ENCODE data around the gene RABGAP1L.

Gene RABGAP1L

GRCh38 chr1:174736831-174737230 lies 577.5 kb downstream of the RABGAP1L start:
- Histone ChIP-seq H4K20me1 (ENCODE audit: low read depth, low read length) (no peaks in the 10 kb centered on the region), H3K9me3 (ENCODE audit: insufficient read depth, low read length) (no peaks in the 10 kb centered on the region), H3K9me2 (replicated peaks; ENCODE audit: insufficient read depth, low read length) (no peaks in the 10 kb centered on the region), H3K9ac (ENCODE audit: low read length) (no peak overlapping the region), H3K4me3 (ENCODE audit: insufficient read depth, low read length, poor library complexity, severe bottlenecking) (no peak overlapping the region), H3K27me3 (ENCODE audit: low read length) (no peaks in the 10 kb centered on the region), H3K4me2 (ENCODE audit: low read depth, low read length, poor library complexity, severe bottlenecking) (no peak overlapping the region), H3F3A (ENCODE audit: insufficient read depth) (peaks cover 18% of the 10 kb centered on the region), H3K79me2 (ENCODE audit: insufficient read depth, low read length) (no peaks in the 10 kb centered on the region), H3K36me3 (ENCODE audit: low read length) (no peaks in the 10 kb centered on the region), H2AFZ (ENCODE audit: low read depth, low read length, severe bottlenecking) (no peak overlapping the region), H3K27ac (ENCODE audit: low read depth, low read length) (no peak overlapping the region)
- TF ChIP-seq EZH2phosphoT487 (conservative IDR thresholded peaks at IDR 0.05; ENCODE audit: low read length) (no peak), CTCF (IDR thresholded peaks at IDR 0.05; ENCODE audit: insufficient read depth, low read length, poor library complexity, severe bottlenecking) (no peak)

GRCh38 chr1:174740249-174740968 lies 581.1 kb downstream of the RABGAP1L start:
- H3K9me2 ChIP-seq (replicated peaks; ENCODE audit: insufficient read depth, low read length) = no peaks in the 10 kb centered on the region
- H4K20me1 ChIP-seq (ENCODE audit: low read depth, low read length) = no peaks in the 10 kb centered on the region
- H3K4me2 ChIP-seq (ENCODE audit: low read depth, low read length, poor library complexity, severe bottlenecking) = peak overlapping the region; percentile 38
- H3F3A ChIP-seq (ENCODE audit: insufficient read depth) = peaks cover 32% of the 10 kb centered on the region
- no peaks in the 10 kb centered on the region for H3K9me3 ChIP-seq (ENCODE audit: insufficient read depth, low read length)
- H2AFZ ChIP-seq (ENCODE audit: low read depth, low read length, severe bottlenecking) = no peak overlapping the region
- peak overlapping the region; percentile 13; the same call in 1 of the 2 replicates for H3K9ac ChIP-seq (ENCODE audit: low read length)
- H3K36me3 ChIP-seq (ENCODE audit: low read length) = no peaks in the 10 kb centered on the region
- H3K27ac ChIP-seq (ENCODE audit: low read depth, low read length) = peak overlapping the region; percentile 66
- TF ChIP-seq EZH2phosphoT487 (conservative IDR thresholded peaks at IDR 0.05; ENCODE audit: low read length) (no peak), CTCF (IDR thresholded peaks at IDR 0.05; ENCODE audit: insufficient read depth, low read length, poor library complexity, severe bottlenecking) (no peak)
- no peak overlapping the region for H3K4me3 ChIP-seq (ENCODE audit: insufficient read depth, low read length, poor library complexity, severe bottlenecking)
- no peaks in the 10 kb centered on the region for H3K79me2 ChIP-seq (ENCODE audit: insufficient read depth, low read length)
- H3K27me3 ChIP-seq (ENCODE audit: low read length) = no peaks in the 10 kb centered on the region

GRCh38 chr1:174742805-174743653 lies 583.7 kb downstream of the RABGAP1L start:
- 0 out of 2 replicates have a peak overlapping the region, but pooled peaks have one; percentile 18 for H3K9ac ChIP-seq (ENCODE audit: low read length)
- no peaks in the 10 kb centered on the region for H3K36me3 ChIP-seq (ENCODE audit: low read length)
- peak overlapping the region; percentile 46 for H3K4me2 ChIP-seq (ENCODE audit: low read depth, low read length, poor library complexity, severe bottlenecking)
- no peak overlapping the region for H3K4me3 ChIP-seq (ENCODE audit: insufficient read depth, low read length, poor library complexity, severe bottlenecking)
- H3K27ac ChIP-seq (ENCODE audit: low read depth, low read length) = peak overlapping the region; percentile 66
- H3K27me3 ChIP-seq (ENCODE audit: low read length) = no peaks in the 10 kb centered on the region
- H3K79me2 ChIP-seq (ENCODE audit: insufficient read depth, low read length) = no peaks in the 10 kb centered on the region
- peaks cover 32% of the 10 kb centered on the region for H3F3A ChIP-seq (ENCODE audit: insufficient read depth)
- no peaks in the 10 kb centered on the region for H3K9me3 ChIP-seq (ENCODE audit: insufficient read depth, low read length)
- no peaks in the 10 kb centered on the region for H4K20me1 ChIP-seq (ENCODE audit: low read depth, low read length)
- no peaks in the 10 kb centered on the region for H3K9me2 ChIP-seq (replicated peaks; ENCODE audit: insufficient read depth, low read length)
- H2AFZ ChIP-seq (ENCODE audit: low read depth, low read length, severe bottlenecking) = no peak overlapping the region
- TF ChIP-seq CTCF (IDR thresholded peaks at IDR 0.05; ENCODE audit: insufficient read depth, low read length, poor library complexity, severe bottlenecking) (no peak), EZH2phosphoT487 (conservative IDR thresholded peaks at IDR 0.05; ENCODE audit: low read length) (no peak)
